Measurements from ENCODE around the gene MYO5B. TPM values are rescaled to one million over a fixed set of nuclear protein-coding genes. Genes with fewer than 3 reads are reported as not detected.

The MYO5B gene
- total RNA-seq, 1 donor from 2014 or later, result 114 TPM

DNA sequence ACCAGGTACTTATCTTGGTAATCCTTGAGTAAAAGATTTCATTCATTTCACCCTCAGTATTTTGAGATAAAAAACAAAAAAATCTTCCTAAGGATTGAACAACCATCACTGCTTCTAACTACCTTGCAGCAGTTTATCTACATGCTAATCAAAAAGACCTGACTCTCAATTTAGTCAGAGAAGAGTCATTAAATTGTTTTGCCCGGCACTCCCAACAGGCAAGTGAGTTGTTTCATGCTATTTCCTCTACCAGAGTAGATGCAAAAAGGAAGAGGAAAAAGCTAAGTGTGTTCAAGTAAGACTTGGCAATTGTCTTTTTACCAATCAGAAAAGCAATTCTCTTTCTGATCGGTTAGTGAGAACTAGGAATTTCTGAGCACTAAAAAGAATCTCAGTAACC lies 39.5 kb downstream of the MYO5B start:
- H3K4me3 ChIP-seq (ENCODE audit: low read depth, low read length), result no peak overlapping the region
- TF ChIP-seq, protein P1, sequence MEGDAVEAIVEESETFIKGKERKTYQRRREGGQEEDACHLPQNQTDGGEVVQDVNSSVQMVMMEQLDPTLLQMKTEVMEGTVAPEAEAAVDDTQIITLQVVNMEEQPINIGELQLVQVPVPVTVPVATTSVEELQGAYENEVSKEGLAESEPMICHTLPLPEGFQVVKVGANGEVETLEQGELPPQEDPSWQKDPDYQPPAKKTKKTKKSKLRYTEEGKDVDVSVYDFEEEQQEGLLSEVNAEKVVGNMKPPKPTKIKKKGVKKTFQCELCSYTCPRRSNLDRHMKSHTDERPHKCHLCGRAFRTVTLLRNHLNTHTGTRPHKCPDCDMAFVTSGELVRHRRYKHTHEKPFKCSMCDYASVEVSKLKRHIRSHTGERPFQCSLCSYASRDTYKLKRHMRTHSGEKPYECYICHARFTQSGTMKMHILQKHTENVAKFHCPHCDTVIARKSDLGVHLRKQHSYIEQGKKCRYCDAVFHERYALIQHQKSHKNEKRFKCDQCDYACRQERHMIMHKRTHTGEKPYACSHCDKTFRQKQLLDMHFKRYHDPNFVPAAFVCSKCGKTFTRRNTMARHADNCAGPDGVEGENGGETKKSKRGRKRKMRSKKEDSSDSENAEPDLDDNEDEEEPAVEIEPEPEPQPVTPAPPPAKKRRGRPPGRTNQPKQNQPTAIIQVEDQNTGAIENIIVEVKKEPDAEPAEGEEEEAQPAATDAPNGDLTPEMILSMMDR (IDR thresholded peaks at IDR 0.05; ENCODE audit: insufficient read depth, low read length, poor library complexity, severe bottlenecking), result no peak
- no peak for DNase-seq (ENCODE audit: low read depth)
- no peaks in the 10 kb centered on the region for H3K27me3 ChIP-seq (ENCODE audit: control insufficient read depth, insufficient read depth, low read length)
- no peaks in the 10 kb centered on the region for H3K36me3 ChIP-seq (ENCODE audit: control insufficient read depth, insufficient read depth, low read length)

DNA sequence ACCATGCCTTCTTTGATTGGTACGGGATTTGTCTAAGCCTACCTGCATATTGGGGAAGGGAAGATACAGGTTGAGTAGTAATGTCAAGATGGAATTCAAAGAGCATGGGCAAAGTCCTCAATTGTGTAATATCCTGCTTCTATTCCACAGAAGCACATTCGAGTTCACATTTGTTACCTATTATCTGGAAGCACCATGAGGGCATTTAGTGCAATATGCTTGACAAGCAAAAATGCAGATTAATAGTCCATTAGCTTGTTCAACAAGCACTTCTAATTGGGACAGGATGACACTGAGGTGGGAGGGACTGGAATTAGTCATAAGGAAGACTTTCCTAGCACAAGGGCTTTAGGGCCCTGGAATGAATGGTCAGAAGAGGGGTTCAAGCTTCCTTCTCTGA lies 40.5 kb downstream of the MYO5B start:
- TF ChIP-seq, protein P1 (IDR thresholded peaks at IDR 0.05; ENCODE audit: insufficient read depth, low read length, poor library complexity, severe bottlenecking), result no peak
- Histone ChIP-seq H3K36me3 (ENCODE audit: control insufficient read depth, insufficient read depth, low read length) (no peaks in the 10 kb centered on the region), H3K27me3 (ENCODE audit: control insufficient read depth, insufficient read depth, low read length) (no peaks in the 10 kb centered on the region), H3K4me3 (ENCODE audit: low read depth, low read length) (no peak overlapping the region)
- no peak for DNase-seq (ENCODE audit: low read depth)

DNA sequence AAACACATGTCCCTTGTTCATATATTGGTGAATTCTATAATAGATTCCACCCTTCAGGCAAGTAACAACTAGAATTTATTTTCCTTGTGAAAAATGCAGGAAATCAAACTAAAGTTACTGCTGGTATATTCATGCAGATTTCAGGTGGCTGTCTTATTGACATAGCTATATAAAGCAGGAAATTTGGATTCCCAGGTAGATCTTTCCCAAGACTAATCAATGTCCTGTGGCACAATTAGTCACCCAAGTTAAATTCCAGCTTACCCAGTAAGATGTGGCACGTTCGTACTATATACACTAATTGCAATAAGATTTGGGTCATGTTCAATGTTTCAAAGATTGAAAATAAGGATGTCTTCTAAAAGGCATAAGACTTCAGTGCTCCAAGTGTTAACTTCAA lies 42.0 kb downstream of the MYO5B start:
- H3K27me3 ChIP-seq (ENCODE audit: control insufficient read depth, insufficient read depth, low read length), result no peaks in the 10 kb centered on the region
- no peak overlapping the region for H3K4me3 ChIP-seq (ENCODE audit: low read depth, low read length)
- no peaks in the 10 kb centered on the region for H3K36me3 ChIP-seq (ENCODE audit: control insufficient read depth, insufficient read depth, low read length)
- TF ChIP-seq, protein P1 (IDR thresholded peaks at IDR 0.05; ENCODE audit: insufficient read depth, low read length, poor library complexity, severe bottlenecking), result no peak
- no peak for DNase-seq (ENCODE audit: low read depth)

DNA sequence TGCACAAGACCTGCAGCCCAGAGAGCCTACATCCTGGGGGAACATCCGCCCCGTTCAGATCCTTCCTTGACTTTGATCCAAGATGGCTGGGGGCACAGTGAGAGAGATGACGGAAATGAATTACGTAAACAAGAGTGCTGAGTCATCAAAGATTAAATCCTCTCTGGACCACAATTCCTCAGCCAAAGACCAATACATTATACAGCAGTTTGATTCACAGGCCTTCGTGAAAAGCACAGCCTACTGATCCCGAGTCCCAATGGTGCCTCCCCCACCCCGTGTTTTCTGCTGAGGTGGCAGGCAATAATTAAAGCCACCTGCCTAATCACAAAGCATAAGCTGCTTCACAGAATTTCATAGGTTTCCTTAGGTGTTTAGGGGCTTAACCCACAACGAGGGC lies 43.0 kb downstream of the MYO5B start:
- Histone ChIP-seq H3K36me3 (ENCODE audit: control insufficient read depth, insufficient read depth, low read length) (no peaks in the 10 kb centered on the region), H3K4me3 (ENCODE audit: low read depth, low read length) (no peak overlapping the region), H3K27me3 (ENCODE audit: control insufficient read depth, insufficient read depth, low read length) (no peaks in the 10 kb centered on the region)
- TF ChIP-seq, protein P1 (IDR thresholded peaks at IDR 0.05; ENCODE audit: insufficient read depth, low read length, poor library complexity, severe bottlenecking), result no peak
- DNase-seq (ENCODE audit: low read depth), result no peak

DNA sequence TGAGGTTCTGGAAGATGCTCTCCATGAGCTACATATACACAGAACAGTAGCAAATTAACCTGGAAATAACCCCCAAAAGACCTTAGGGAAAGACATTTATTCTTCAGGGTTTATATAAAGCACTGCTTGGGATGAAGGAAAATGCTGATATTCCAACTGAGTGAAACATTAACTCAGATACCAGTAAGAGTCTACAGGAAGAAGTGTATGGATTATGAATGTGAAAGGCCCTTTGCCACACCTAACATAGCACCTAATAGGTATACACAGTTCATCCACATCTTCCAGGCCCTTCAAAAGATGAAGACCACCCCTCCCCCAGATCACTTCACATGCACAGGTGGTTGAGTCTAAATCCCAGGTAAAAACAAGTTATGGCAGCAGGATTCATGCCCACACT lies 50.4 kb downstream of the MYO5B start:
- Histone ChIP-seq H3K4me3 (ENCODE audit: low read depth, low read length) (no peak overlapping the region), H3K36me3 (ENCODE audit: control insufficient read depth, insufficient read depth, low read length) (no peaks in the 10 kb centered on the region), H3K27me3 (ENCODE audit: control insufficient read depth, insufficient read depth, low read length) (no peaks in the 10 kb centered on the region)
- no peak for DNase-seq (ENCODE audit: low read depth)
- TF ChIP-seq, protein P1 (IDR thresholded peaks at IDR 0.05; ENCODE audit: insufficient read depth, low read length, poor library complexity, severe bottlenecking), result no peak

DNA sequence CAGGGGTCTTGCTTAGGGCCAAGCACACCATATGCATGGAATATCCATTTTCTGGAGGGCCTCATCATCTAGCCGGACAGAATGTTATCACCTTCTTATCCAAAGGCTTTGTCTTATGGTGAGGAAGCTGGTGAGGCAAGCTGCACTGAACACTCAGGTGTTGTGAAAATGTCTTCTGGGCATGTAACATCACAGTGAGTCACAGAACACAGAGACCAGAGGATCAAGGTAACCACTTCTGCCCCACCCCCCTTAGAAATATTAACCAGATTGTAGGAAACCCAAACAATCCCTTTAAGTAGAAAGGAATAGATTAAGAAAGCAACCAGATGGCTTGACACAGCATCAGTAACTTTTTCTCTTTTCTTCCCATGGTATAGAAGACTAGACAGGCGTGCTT lies 51.1 kb downstream of the MYO5B start:
- no peak for DNase-seq (ENCODE audit: low read depth)
- H3K27me3 ChIP-seq (ENCODE audit: control insufficient read depth, insufficient read depth, low read length), result no peaks in the 10 kb centered on the region
- no peak overlapping the region for H3K4me3 ChIP-seq (ENCODE audit: low read depth, low read length)
- H3K36me3 ChIP-seq (ENCODE audit: control insufficient read depth, insufficient read depth, low read length), result no peaks in the 10 kb centered on the region
- TF ChIP-seq, protein P1 (IDR thresholded peaks at IDR 0.05; ENCODE audit: insufficient read depth, low read length, poor library complexity, severe bottlenecking), result no peak
